ENCODE results near the gene TMPRSS6. TPM values are rescaled to one million over a fixed set of nuclear protein-coding genes. Genes with fewer than 3 reads are reported as not detected.

TMPRSS6 gene
- total and polyA plus RNA-seq, 2 donors (not counting 1 experiment from before 2014, with no cell fraction given), result 0.03 TPM; not detected in 1

GRCh38 chr22:37033605-37034430 lies 75.7 kb downstream of the TMPRSS6 start:
- DNase-seq (no peak), ATAC-seq (ENCODE audit: low read depth) (no peak)
- no peaks in the 10 kb centered on the region for H3K36me3 ChIP-seq (replicated peaks in 1 of 2; ENCODE audit: control extremely low read depth in 1 of 2, control insufficient read depth in 1 of 2, extremely low read depth in 1 of 2, insufficient read depth in 2 of 2, low read length in 1 of 2)
- H3K79me2 ChIP-seq (ENCODE audit: control insufficient read depth, insufficient read depth, low read length), result no peaks in the 10 kb centered on the region
- ChIA-PET POLR2A (no interaction called here), CTCF (interaction anchor here (1.6 kb wide), 1 partner anchor 12 kb away, joined by 5 read pairs; no protein-coding TSS in a partner anchor)
- no peak overlapping the region for H3K4me3 ChIP-seq (ENCODE audit: control extremely low read depth in 1 of 5, extremely low read depth in 1 of 5, insufficient read depth in 1 of 5, low read depth in 2 of 5, low read length in 4 of 5)
- no peak overlapping the region for H3K27ac Mint-ChIP-seq
- TF ChIP-seq EZH2 (IDR thresholded peaks at IDR 0.05; ENCODE audit: borderline replicate concordance, insufficient read depth, low read depth, low read length, poor library complexity, severe bottlenecking) (no peak), CTCF (IDR thresholded peaks at IDR 0.05) (no peak)
- H2AFZ ChIP-seq (ENCODE audit: insufficient read depth, low read depth, low read length, poor library complexity, severe bottlenecking), result no peak overlapping the region
- 96% methylated on average over 20 of the region's 23 CpGs for WGBS (ENCODE audit: insufficient coverage)
- H3K9me3 Mint-ChIP-seq (ENCODE audit: insufficient read depth), result no peaks in the 10 kb centered on the region
- no peaks in the 10 kb centered on the region for H3K9me3 ChIP-seq (ENCODE audit: control extremely low read depth in 1 of 3, control insufficient read depth in 2 of 3, insufficient read depth in 1 of 3, low read length in 2 of 3)
- H3K4me1 ChIP-seq (ENCODE audit: control insufficient read depth in 2 of 2, insufficient read depth in 2 of 2, low read length in 2 of 2), result no peaks in the 10 kb centered on the region
- H3K4me1 Mint-ChIP-seq, result no peaks in the 10 kb centered on the region
- H3K9ac ChIP-seq (ENCODE audit: low read length), result no peak overlapping the region
- H3K27me3 Mint-ChIP-seq, result peaks cover 20% of the 10 kb centered on the region
- no peak overlapping the region for H3K27ac ChIP-seq (ENCODE audit: low read length in 2 of 2)
- H3K4me2 ChIP-seq (replicated peaks; ENCODE audit: low read depth, low read length, poor library complexity, severe bottlenecking), result no peak overlapping the region
- H4K20me1 ChIP-seq (ENCODE audit: control insufficient read depth, insufficient read depth, low read length, poor library complexity, severe bottlenecking), result no peaks in the 10 kb centered on the region
- no peak overlapping the region for H3K4me3 Mint-ChIP-seq
- peaks cover 0 to 11% (median 0%) of the 10 kb centered on the region in 4 experiments for H3K27me3 ChIP-seq (replicated peaks in 1 of 4; ENCODE audit: control extremely low read depth in 1 of 4, control insufficient read depth in 3 of 4, insufficient read depth in 4 of 4, low read length in 3 of 4)
- intact Hi-C loops (cut with micrococcal nuclease), result no loop called here
